ENCODE data around the gene RAB8B.

Gene RAB8B

DNA sequence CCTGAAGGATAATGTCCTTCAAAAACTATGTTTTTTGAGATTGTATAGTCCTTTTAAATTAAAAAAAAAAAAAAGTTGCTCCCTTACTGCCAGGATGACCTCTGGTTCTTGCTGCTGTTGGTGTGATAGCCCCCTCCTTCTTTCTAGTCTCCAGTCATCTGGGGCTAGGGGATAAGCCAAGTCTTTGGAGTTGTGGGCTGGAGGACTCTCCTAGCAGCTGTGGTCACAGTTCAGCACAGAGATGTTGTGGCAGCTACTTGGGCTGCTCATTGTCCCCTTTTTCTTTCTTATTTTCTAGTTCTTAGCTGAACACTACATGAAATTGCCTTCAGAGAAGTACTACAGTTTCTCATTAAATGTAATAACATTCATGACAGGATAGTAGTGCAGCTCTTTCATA is 48.8 kb downstream of the RAB8B start:
- no peak for DNase-seq (ENCODE audit: low spot score)

DNA sequence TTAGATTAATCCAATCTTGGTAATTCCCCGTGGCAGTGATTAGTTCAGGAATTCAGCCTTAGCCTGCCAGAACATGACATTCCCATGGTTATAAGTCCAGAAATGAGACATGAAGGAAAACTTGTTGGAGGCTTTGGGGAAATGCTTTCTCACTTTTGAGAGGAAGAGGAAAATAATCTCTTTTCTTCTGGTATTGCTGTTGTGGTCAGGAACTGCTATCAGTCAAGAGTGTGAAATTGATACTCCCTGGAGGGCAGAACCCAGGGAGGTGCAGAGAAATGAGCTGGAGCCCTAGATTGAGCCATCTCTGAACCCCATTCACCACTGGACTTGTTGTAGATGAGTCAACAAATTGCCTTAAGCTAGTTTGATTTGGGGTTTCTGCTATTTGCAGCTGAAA is 49.4 kb downstream of the RAB8B start:
- DNase-seq (ENCODE audit: low spot score): no peak

DNA sequence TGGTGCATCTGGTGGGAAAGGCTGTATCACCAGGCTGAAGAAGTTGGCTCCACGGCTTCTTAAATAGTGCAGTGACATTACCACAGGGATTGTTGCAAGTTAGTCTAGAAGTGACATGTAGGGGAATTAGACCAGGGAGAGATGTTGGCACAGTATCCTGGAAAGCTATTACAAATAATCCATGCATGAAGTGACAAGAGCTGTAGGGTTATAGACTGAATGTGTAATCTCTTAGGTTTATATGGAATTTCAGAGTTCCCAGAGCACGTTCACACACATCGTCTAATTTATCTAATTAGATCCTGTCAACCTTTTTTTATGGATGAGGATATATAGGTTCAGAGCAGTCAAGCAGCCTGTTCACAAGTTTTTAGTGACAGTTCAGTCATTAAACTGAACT is 50.7 kb downstream of the RAB8B start:
- no peak for DNase-seq (ENCODE audit: low spot score)

DNA sequence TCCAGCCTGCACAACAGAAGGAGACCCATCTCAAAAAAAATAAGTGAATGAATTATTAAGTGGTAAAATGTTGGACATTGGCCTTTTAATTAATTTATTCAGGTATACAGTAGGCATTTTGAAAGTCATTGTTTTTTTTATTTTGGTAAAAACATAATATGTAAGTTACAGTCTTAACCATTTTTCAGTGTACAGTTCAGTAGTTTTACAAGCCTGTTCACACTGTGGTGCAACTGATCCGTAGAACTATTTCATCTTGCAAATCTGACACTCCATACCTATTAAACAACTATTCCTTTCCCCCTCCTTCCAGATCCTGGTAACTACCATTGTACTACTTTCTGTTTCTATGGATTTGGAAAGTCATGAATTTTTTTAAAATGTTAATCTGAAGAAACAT is 51.9 kb downstream of the RAB8B start:
- no peak for DNase-seq (ENCODE audit: low spot score)

DNA sequence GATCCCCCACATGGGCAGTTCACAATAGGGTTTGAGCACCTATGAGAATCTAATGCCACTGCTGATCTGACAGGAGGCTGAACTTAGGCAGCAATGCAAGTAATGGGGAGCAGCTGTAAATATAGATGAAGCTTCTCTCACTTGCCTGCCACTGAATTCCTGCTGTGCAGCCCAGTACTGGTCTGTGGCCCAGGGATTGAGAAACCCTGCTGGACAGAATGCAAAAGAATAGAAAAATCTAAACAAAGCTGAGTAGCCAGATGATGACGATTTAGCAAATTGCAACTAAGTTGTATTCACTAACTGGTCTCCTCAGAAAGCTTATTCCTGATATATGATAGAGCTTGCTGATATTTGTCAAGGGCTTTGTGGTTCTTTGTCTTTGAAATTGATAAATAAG is 53.7 kb downstream of the RAB8B start:
- DNase-seq (ENCODE audit: low spot score): no peak

DNA sequence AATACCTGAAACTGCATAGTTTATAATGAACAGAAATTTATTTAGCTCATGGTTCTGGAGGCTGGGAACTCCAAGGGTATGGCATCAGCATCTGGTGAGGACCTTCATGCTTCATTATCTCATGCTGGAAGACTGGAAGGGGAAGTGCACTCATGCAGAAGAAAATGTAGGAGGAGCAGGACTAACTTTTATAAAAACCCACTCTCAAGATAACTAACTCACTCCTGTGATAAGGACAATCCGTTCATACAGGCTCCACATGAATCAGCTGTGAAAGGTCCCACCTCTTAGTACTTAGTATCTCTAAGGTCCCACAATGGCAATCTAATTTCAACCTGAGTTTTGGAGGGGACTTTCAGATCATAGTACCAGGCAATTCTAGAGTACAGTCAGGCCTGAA is 54.4 kb downstream of the RAB8B start:
- DNase-seq (ENCODE audit: low spot score): no peak

DNA sequence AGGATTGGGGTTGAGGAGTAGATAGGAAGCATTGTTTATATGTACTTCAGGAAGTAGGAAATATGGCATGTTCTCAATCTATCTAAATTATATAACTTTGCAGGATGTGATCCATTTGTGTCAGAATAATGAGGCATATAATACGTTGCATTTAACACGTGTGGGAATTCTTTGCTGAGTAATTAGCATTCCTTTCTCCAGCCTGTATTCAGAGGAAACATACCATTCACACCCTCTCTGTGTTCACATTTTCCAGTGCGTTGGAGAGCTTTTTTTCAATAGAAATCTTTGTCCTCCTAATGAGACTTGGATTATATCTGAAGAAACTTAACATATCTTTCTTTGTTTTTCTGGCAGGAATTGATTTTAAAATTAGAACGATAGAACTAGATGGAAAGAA is 55.0 kb downstream of the RAB8B start:
- DNase-seq (ENCODE audit: low spot score): no peak

DNA sequence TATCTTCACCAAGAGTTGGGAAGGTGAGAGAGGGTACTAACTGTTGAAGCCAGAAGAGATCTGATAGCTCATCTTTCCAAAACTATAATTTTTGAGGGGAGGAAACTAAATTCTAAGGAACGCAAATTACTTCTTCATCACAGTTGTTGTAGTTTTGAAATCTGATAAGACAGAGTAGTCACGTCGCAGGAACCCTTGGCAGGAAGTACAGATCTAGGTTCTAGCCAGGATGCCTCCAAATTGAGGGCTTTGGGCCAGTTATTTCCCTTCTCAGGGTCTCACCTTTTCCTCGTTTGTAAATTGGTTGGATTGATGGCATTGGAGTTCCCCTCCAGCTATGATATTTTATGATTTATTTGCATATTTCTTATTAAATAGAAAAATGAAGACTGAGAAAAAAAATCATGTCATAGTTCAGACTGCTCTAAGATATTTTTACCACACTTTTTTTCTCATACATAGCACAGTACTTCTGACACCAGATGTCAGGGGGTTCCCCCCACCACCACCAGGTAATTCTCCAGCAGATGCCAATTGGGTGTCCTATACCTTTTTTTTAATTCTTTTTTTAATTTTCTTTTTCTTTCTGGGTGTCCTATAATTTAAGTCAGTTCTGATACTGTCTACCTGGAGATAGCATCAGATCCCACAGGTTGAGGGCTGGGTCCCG is 55.7 kb downstream of the RAB8B start:
- DNase-seq (ENCODE audit: low spot score): no peak

DNA sequence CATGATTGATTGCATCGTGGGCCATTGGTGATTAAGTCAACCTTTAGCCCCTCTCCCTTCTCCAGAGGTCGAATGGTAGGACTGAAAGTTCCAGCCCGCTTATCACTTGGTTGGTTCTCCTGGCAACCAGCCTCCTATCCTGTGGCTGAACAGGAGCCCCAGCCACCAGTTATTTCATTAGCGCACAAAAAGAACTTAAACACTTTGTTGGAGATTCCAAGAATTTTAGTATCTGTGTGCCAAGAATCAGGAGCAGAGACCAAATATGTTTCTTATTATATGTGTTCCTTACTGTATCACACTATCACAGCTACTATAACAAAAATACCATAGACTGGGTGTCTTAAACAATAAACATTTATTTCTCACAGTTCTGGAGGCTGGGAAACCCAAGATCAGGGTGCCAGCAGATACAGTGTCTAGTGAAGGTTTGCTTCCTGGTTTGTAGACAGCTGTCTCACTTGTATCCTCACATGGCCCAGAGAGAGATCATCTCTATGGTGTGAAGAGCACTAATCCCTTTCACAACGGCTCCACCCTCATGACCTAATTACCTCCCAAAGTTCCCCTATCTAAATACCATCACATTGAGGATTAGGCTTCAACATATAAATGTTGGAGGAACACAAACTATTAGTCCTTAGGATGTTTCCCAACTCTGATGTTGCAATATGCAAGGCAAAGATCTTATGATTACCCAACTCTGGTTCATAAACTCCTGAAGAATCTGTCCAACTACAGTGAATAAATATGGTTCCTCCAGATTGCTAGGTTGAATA is 57.5 kb downstream of the RAB8B start:
- no peak for DNase-seq (ENCODE audit: low spot score)

DNA sequence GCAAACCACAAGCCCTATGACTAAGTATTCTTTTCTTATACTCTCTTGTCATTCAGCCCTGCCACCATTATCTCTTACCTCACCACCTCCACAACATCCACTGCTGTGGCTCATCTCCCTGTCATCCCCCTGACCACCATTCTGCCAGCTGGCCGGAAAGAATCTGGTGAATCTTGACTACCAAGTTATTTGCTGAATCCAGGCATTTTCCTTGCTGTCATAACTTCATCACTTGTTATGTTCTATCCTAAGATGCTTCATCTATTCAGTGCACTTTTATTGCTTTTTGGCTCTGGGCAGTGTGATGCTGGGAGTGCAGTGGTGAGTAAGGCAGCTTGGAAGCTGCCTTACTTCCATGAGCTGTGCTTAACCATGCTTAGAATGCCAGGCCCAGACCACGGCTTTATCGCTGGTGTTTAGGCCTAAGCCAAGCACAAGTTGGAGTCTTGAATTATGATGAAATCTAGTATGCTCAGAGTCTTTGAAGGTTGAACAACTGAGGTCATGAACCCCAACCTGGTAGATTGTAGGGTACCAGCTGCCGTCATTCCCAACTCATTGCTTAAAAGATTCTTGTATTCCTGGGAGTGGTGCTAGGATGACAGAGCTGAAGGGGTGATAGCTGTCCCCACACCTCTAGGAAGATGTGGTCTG is 61.0 kb downstream of the RAB8B start:
- no peak for DNase-seq (ENCODE audit: low spot score)

DNA sequence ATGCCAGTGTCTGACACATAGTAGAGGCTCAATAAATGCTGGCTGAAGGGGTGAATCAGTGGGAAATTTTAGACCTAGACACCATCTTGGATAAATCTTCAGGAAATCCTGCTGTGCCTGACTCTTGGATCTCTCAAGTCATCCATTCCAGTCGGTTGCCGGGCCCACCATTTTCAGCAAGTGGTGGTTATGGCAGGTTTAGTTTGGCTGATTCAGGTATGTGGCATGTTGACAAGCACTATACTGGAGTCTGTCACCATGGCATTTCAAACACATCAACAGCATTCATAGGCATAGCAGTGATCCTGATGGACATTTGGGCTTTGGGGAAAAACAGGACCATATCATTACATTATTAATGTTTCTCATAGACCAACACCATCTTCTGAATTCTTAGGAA is 62.3 kb downstream of the RAB8B start:
- no peak for DNase-seq (ENCODE audit: low spot score)

DNA sequence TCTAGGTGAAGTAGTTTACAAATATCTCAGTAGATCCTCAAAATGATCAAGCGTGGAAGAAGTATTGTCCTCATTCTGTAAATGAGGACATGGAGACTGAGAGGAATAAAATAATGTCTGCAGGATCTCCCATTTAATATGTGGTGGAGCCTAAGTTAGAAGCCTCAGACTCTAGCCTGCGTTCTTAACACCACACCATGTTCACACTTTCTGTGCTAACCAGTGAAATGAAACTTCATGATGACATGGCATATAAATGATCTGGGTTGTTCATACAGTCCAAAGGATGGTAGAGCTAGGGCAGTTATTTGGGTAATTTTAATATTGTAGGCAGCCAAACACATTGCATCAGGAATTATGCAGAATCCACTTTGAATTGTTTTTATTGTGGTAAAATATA is 62.9 kb downstream of the RAB8B start:
- no peak for DNase-seq (ENCODE audit: low spot score)

DNA sequence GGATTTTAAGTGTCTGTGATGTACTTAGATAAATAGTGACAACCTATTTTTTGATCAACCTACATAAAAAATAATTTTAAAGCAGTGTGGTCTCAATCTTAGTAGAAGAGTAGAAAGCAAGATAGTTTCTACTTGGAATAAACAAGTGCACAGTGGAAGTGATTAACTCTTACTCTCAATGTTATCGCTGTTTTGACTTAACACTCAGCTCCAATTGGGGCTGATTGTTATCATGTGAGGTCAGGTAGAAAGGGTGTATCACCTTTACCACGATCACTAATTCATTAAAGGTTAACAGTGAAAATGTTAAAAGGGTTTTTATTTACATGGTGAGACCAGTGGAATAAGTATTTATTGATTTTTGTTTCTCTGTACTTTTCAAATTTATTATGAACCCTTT is 65.6 kb downstream of the RAB8B start:
- DNase-seq (ENCODE audit: low spot score): no peak

DNA sequence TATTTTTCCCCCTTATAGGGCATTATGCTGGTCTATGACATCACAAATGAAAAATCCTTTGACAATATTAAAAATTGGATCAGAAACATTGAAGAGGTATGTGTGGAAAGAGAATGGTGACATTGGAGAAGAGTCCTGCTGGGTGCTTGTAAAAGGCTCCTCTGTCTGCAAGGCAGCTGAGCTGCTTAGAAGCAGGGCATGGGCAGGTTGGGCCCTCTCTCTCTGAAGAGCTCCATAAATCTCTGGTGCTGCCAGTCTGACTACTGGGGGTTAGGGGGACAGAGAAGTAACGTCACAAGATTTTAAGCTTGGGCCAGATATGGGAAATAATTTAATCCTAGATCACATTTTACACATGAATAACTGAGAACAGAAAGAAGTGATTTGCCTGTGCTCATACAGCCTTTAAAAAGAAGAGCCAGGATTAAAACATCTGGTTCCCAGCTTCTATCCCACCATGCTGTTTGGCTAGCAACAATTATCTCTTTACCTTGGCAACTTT is 66.1 kb downstream of the RAB8B start:
- no peak for DNase-seq (ENCODE audit: low spot score)

DNA sequence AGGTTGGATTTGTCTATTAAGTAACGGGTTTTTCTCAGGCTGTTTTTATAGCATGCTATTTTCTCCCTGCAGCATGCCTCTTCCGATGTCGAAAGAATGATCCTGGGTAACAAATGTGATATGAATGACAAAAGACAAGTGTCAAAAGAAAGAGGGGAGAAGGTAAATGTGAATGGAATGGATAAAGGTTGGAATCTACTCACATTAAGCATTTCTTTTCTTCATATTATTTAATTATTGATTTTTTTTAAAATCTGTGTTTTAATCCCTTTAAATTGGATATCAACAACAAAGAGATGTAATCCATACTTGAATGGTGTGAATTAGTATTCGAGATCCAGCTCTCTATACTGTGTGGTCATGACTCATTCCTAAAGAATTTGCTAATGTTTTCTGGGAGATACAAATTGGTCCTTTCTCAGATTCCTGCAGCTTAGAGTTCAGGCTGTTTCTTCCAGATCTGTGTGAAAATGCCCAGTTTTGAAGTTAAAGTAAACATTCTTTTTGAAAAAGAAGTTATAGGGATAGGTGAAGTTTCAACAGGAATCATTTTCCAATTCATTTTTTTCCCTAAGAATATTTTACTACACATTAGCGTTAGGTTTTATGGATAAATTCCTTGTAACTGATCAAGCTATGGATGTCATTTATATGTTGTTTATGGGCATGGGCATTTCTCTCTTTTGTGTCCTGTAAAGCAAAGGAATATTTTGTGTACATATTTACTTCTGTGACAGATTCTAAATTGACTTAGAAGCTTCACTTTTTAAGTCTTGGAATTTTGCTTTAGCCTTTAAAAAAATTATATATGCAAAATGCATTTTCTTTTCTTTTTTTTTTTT is 67.2 kb downstream of the RAB8B start:
- DNase-seq (ENCODE audit: low spot score): no peak

DNA sequence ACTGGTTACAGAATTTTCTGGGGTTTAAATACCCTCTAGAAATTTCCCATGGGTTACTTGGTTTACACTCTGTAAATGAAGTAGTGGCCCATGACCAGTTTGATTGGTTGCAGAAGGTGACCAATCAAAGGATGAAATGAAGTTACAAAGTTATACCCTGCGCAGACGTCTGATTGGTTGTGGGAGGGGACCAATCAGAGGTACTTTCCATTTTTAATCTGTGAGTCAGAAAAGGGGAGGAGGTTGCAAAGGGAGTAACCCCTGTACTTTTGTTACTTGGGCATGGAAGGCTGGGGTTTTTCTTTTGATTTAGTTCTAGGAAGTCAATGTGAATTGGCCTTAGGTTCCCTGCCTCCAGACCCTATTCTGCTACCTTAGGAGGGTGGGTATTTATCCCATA is 69.3 kb downstream of the RAB8B start:
- no peak for DNase-seq (ENCODE audit: low spot score)

DNA sequence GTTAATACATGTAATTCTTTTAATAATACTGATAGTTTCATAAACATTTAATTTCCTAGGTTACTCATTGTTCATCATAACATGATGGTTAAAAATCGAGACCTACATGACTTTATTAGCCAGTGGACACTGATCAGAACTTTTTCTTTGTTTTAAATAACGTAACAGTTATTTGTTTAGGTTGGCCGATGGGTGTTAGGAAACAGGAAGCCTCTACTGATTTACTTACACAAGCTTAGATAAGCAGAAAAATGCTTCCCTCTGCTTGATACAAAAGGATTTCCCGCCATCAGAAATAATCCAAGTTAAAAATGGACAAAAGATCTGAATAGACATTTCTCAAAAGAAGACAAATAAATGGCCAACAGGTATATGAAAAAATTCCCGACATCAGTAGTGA is 71.4 kb downstream of the RAB8B start:
- no peak for DNase-seq (ENCODE audit: low spot score)

DNA sequence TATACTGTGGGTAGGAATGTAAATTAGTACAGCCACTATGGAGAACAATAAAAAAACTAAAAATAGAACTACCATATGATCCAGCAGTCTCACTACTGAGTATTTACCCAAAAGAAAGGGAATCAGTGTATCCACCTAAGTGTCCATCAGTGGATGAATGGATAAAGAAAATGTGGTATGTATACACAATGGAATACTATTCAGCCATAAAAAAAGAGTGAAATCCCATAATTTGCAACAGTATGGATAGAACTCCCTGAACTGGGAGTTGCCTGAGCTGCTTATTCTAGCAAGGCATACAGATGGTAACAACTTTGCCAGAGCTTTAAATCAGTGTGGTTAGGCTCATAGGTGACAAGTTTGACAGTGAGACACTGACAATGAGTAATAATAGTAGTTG is 71.9 kb downstream of the RAB8B start:
- no peak for DNase-seq (ENCODE audit: low spot score)

DNA sequence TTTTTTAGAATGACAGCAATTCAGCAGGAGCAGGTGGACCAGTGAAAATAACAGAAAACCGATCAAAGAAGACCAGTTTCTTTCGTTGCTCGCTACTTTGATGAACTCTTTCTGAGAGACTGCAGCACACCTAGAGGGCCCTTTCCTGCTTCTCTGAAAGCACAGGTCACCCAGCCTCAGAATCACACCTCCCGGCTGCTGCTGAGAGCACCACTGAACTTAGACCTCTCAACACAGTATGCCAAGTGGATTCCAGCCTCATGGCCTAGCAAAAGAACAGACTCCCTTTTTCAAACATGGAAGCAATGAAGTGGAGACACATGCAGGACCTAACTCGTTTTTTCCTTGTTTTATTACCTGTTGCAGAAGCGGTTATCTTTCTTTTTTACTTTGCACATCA is 74.1 kb downstream of the RAB8B start:
- no peak for DNase-seq (ENCODE audit: low spot score)

DNA sequence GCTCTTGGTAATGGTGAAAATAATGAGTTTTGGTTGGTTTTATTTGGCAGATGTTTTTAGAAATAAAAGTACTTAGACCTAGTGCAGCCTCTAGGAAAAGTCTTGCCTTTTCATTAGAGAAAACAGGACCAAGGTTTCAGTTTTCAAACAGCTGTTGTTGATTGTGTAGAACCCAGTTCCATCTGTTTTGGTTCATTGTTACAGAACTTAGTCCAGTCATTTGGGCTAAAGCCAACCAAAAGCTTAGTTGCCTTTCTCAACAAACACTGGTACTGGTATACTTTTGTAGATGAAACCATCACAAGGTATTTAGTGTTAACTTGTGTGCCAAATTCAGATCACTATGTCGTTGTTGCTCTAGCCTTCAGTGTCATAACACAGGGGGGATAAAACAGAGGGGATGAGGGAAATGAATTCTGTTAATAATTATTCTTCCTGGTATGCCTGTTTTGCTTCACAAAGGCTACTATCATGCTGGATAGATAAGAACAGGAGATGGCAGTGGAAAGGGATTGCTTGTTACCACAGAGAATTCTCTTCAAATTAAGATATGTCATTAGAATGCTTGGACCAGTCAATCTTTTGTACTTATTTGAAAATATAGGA is 75.4 kb downstream of the RAB8B start:
- DNase-seq (ENCODE audit: low spot score): no peak

DNA sequence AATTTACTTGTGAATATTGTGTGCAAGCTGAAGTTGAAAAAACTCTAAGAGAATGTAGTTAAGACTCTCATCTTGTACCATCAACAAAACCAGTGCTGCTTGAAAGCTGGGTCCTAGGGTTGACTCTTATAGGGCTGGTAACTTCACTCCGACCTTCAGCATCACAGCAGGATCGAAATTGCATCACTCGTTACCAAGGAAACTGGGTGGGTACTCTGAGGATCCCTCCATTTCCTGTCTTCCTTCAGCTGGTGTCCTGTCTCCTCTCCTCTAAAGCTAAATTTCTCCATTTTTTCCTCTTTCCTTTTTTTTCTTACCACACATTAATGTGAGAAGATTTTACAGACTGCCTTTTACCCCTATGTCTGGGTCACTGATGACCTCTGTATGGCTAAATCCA is 85.0 kb downstream of the RAB8B start:
- DNase-seq (ENCODE audit: low spot score): no peak
